Pancreas (tissue), 10 donors: ENCODE results near the gene PITRM1. TPM values are rescaled to one million over a fixed set of nuclear protein-coding genes. Genes with fewer than 3 reads are reported as not detected.
"Not testable (repeated sequence)": the region's sequence is repeated elsewhere in the genome, so short reads cannot be mapped to it uniquely, and the experiment has no call there.

ENCODE experiments used
- ATAC-seq, 4 donors: fragments of 200-7000 bp; cut with Tn5 transposase; one replicate each; pipeline versions ENCODE4 v1.8.0 to v1.9.1; 2020; ENCODE audit warnings: mild to moderate bottlenecking in 4 of 4, moderate library complexity in 4 of 4
- DNase-seq, 6 donors: peaks; one replicate each; pipeline ENCODE4 v3.0.0-alpha.2; 2020
- FAIRE-seq: peaks from 2 replicates; lab custom pipeline; 2012; peaks lifted over from hg19 to GRCh38; lab: Jason Lieb, UNC
- H3K27ac ChIP-seq, 4 donors: fragments of 200-600 bp; sonication (generic); 1 replicate in 3 of 4; 2 replicates in 1 of 4; pipeline versions ENCODE4 v1.5.0 to v1.8.0; 2020
- H3K27me3 ChIP-seq, 4 donors: fragments of 200-600 bp; one replicate each; pipeline ENCODE4 v1.8.0; 2021
- H3K36me3 ChIP-seq, 3 donors: fragments of 200-600 bp; sonication (generic) in 1 of 3; one replicate each; pipeline versions ENCODE4 v1.5.0 to v1.8.0; 2020 to 2021
- H3K4me1 ChIP-seq, 3 donors: fragments of 200-600 bp; one replicate each; pipeline ENCODE4 v1.8.0; 2021
- H3K4me3 ChIP-seq, 4 donors: fragments of 200-600 bp; sonication (generic) in 2 of 4; one replicate each; pipeline versions ENCODE4 v1.5.0 to v1.8.0; 2020 to 2021
- H3K9me3 ChIP-seq, 4 donors: fragments of 200-600 bp; one replicate each; pipeline ENCODE4 v1.8.0; 2021
- WGBS, 2 donors: extraction: QIAGEN DNeasy Blood & Tissue Kit; methylation state at CpG; one replicate each; pipeline ENCODE4 v1.1.7; 2013; 5-methylcytosine and 5-hydroxymethylcytosine counted together
- intact Hi-C, 3 donors: fragments of 100-400 bp; cut with DNase I; formaldehyde crosslinking; loops; one replicate each; pipeline versions ENCODE4 v1.11.1 to v1.14.2; 2022
- polyA plus RNA-seq, 2 donors: library from polyadenylated mRNA; stranded (reverse); fragments of 200-250 nt; gene quantifications; one replicate each; pipeline ENCODE4 v1.2.3, GENCODE V29; 2013
- total RNA-seq, 6 donors: library from RNA; stranded (reverse); fragmentation: NEBNext Ultra II Directional in 4 of 6; extraction: Animal tissue kit (Norgen Biotek cat#: 25700) in 4 of 6; gene quantifications; one replicate each; pipeline versions ENCODE4 v1.2.1 to v1.2.4, GENCODE V29; 2021 to 2023
- TF ChIP-seq, protein P1 (sequence below), 4 donors: fragments of 200-600 bp; sonication (generic) in 3 of 4; IDR thresholded peaks; one replicate each; pipeline versions ENCODE4 v1.5.0 to v1.8.0; 2021; ENCODE audit warnings: antibody characterized with exemption in 4 of 4
- donor health status: healthy with polysubstance abuse.
- donor health status: DM: no; HTN: no; CAD: no; lungs with moderate emphysema.
- donor health status: DM: no; HTN: no; CAD: no.
- donor health status: control.
- donor health status: control.
- donor health status: Bipolar disorder and iron deficiency.
- donor health status: DM: yes; HTN: yes; CAD: no.
- donor health status: DM: no; HTN: no; CAD: no.
- donor health status: DM: no; HTN: no; CAD: no.
- donor health status: DM: yes; HTN: yes; CAD: no.

The PITRM1 gene
- total and polyA plus RNA-seq, 8 donors: 24.7 to 73.6 (median 31.5) TPM

DNA sequence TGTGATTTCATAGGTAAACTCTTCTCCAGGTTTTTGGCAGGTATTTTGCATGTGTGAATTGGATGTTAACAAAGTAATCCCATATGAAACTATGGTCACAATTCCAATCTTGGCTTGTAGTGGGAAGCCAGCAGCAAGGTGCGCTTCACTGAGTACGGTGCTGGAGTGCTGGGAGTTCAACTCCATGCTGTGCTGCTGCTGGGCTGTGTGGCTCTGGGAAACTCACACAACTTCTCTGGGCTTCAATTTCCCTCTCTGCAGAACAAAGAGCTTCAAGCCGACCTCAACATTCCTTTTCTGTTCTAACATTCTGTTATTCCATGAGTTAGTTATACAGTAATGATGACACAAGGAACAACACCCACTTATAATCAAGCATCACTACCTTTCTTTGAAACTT lies 18.2 kb upstream of the PITRM1 start:
- H3K4me3 ChIP-seq: no peak overlapping the region
- TF ChIP-seq, protein P1, sequence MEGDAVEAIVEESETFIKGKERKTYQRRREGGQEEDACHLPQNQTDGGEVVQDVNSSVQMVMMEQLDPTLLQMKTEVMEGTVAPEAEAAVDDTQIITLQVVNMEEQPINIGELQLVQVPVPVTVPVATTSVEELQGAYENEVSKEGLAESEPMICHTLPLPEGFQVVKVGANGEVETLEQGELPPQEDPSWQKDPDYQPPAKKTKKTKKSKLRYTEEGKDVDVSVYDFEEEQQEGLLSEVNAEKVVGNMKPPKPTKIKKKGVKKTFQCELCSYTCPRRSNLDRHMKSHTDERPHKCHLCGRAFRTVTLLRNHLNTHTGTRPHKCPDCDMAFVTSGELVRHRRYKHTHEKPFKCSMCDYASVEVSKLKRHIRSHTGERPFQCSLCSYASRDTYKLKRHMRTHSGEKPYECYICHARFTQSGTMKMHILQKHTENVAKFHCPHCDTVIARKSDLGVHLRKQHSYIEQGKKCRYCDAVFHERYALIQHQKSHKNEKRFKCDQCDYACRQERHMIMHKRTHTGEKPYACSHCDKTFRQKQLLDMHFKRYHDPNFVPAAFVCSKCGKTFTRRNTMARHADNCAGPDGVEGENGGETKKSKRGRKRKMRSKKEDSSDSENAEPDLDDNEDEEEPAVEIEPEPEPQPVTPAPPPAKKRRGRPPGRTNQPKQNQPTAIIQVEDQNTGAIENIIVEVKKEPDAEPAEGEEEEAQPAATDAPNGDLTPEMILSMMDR (IDR thresholded peaks at IDR 0.05): no peak
- H3K36me3 ChIP-seq: no peaks in the 10 kb centered on the region
- H3K27me3 ChIP-seq: no peaks in the 10 kb centered on the region
- H3K27ac ChIP-seq: no peak overlapping the region
- DNase-seq: no peak
- WGBS, 2 donors: 67 to 80% methylated on average over 3 of the region's 3 CpGs
- no peak for FAIRE-seq
- no peak for ATAC-seq
- no peaks in the 10 kb centered on the region for H3K4me1 ChIP-seq
- no peaks in the 10 kb centered on the region for H3K9me3 ChIP-seq
- intact Hi-C loops: no loop called here

DNA sequence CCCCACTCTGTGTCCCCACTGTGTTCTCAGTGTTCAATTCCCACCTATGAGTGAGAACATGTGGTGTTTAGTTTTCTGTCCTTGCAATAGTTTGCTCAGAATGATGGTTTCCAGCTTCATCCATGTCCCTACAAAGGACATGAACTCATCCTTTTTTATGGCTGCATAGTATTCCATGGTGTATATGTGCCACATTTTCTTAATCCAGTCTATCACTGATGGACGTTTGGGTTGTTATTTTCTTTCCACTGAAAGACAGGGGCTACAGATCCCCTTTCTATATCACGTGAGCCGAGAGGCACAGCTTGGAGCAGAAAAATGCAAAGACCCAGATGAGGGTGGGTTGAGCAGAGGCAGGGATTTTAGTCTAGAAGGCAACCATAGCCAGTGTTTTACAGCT lies 14.6 kb upstream of the PITRM1 start:
- H3K36me3 ChIP-seq, intact Hi-C loops, H3K9me3 ChIP-seq, H3K4me1 ChIP-seq, ATAC-seq, FAIRE-seq, H3K4me3 ChIP-seq, H3K27ac ChIP-seq, DNase-seq, H3K27me3 ChIP-seq: not testable (repeated sequence)
- WGBS, 2 donors: 63 to 64% methylated on average over 3 of the region's 3 CpGs

DNA sequence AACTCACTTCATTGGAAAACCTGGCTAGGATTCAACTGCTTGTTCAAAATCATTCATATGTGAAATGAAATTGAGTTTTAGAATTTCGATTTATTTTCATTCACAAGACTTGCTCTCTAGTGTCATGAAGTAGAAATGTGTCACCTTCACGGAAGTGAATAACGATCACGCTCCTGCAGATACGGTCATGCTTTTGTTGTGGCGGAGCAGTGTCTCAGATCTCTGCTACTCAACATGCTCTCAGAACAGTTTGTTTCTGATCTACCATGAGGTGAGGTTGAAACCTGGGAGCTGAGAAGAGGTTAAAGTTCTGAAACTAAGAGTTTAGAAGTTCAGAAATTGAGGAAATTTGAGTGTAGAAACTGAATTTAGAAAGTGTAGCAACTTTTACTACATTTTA lies 13.8 kb upstream of the PITRM1 start:
- ATAC-seq (no peak), DNase-seq (no peak), FAIRE-seq (no peak)
- Histone ChIP-seq H3K27ac (no peak overlapping the region), H3K36me3 (no peaks in the 10 kb centered on the region), H3K9me3 (no peaks in the 10 kb centered on the region), H3K4me1 (no peaks in the 10 kb centered on the region), H3K27me3 (no peaks in the 10 kb centered on the region), H3K4me3 (no peak overlapping the region)
- intact Hi-C loops: no loop called here
- TF ChIP-seq, protein P1 (IDR thresholded peaks at IDR 0.05): no peak
- WGBS, 2 donors: 78 to 85% methylated on average over 6 of the region's 6 CpGs

DNA sequence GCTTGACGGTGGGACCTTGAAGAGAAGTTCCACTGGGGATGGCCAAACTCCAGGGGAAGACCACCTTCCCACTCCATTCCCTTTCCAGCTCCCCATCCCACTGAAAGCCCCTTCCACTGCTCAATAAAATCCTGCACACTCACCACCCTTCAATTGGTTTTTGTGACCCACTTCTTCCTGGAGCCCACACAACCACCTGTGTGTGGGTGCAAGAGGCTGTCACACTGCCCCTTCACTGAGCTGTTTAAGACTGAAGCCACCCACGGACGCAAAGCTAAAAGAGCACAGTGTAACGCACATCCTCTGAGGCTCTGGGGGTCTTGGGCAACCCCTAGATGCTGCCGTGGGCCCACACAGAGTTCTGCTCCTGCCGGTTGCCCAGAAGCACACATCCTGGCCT lies 12.8 kb upstream of the PITRM1 start:
- no peak overlapping the region for H3K4me3 ChIP-seq
- TF ChIP-seq, protein P1 (IDR thresholded peaks at IDR 0.05): no peak
- no peaks in the 10 kb centered on the region for H3K36me3 ChIP-seq
- H3K27ac ChIP-seq: no peak overlapping the region
- 64 to 74% methylated on average over 6 of the region's 6 CpGs for WGBS, 2 donors
- intact Hi-C loops: no loop called here
- FAIRE-seq (no peak), ATAC-seq (no peak), DNase-seq (no peak)
- no peaks in the 10 kb centered on the region for H3K27me3 ChIP-seq
- H3K9me3 ChIP-seq: no peaks in the 10 kb centered on the region
- no peaks in the 10 kb centered on the region for H3K4me1 ChIP-seq

DNA sequence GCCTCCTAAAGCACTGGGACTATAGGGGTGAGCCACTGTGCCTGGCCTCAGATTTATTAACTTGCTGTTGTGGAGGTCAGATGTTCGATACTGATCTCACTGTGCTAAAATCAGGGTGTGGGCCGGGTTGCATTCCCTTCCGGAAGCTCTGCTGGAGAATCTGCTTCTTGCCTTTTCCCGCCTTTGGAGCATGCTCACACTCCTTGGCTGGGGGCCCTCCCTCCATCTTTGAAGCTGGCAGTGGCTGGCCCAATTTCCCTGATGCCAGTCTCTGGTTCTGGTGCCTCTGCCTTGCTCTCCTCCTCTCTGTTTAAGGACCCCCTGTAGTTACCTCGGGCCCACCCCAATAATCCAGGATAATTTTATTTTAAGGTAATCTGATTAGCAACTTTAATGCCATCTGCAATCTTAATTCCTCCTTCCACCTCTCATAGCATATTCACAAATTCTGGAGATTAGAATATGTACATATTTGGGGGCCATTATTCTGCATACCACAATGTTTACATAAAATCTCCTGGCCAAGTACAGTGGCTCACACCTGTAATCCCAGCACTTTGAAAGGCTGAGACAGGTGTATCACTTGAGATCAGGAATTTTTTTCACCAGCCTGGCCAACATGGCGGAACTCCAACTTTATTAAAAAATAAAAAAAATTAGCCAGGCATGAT lies 7.9 kb upstream of the PITRM1 start:
- ATAC-seq (no peak), DNase-seq (no peak), FAIRE-seq (no peak)
- Histone ChIP-seq H3K4me3 (no peak overlapping the region), H3K4me1 (no peaks in the 10 kb centered on the region), H3K36me3 (no peaks in the 10 kb centered on the region), H3K27me3 (no peaks in the 10 kb centered on the region), H3K9me3 (no peaks in the 10 kb centered on the region), H3K27ac (no peak overlapping the region)
- intact Hi-C loops: no loop called here
- 75 to 82% methylated on average over 6 of the region's 6 CpGs for WGBS, 2 donors
- TF ChIP-seq, protein P1 (IDR thresholded peaks at IDR 0.05): no peak
